ENCODE measurements around the gene ALK.

- TF ChIP-seq ZNF274 (IDR thresholded peaks at IDR 0.05; ENCODE audit: low read depth, low read length) (no peak), YY1 (IDR thresholded peaks at IDR 0.05; ENCODE audit: insufficient read depth, insufficient read length) (no peak)
These were observed 139.3 kb downstream of the ALK start for GRCh38 chr2:29782087-29782486.

Data from NT2/D1 (cell line).